SU-DHL-6 (cell line): ENCODE measurements around the gene SLC13A1.

ENCODE experiments used
- H2AFZ ChIP-seq: fragments of 200-600 bp; sonication (generic); 2 replicates; pipeline ENCODE4 v1.6.1; 2014; ENCODE audit warnings: low read depth, mild to moderate bottlenecking, moderate library complexity, mixed read lengths, antibody characterized with exemption, low read length; ENCODE audit not compliant: severe bottlenecking
- H3F3A ChIP-seq: fragments of 200-600 bp; shearing (Covaris generic); 2 replicates; pipeline ENCODE4 v1.6.0; 2016; ENCODE audit warnings: antibody characterized with exemption, mild to moderate bottlenecking; ENCODE audit not compliant: insufficient read depth
- H3K27ac ChIP-seq: fragments of 200-600 bp; sonication (generic); 2 replicates; pipeline ENCODE4 v1.5.1; 2016; ENCODE audit warnings: low read depth, mild to moderate bottlenecking, low read length, moderate library complexity, mixed read lengths
- H3K27me3 ChIP-seq: fragments of 200-600 bp; sonication (generic), shearing (Covaris generic); 2 replicates; pipeline ENCODE4 v1.6.0; 2014; ENCODE audit warnings: mild to moderate bottlenecking, low read length
- H3K36me3 ChIP-seq: fragments of 200-600 bp; sonication (generic); 2 replicates; pipeline ENCODE4 v1.6.1; 2014; ENCODE audit warnings: mild to moderate bottlenecking, low read length, mixed read lengths
- H3K4me2 ChIP-seq: fragments of 300-600, 200-600 bp; shearing (Covaris generic), sonication (generic); 2 replicates; pipeline ENCODE4 v1.6.0; 2014; ENCODE audit warnings: low read length, low read depth, mild to moderate bottlenecking; ENCODE audit not compliant: poor library complexity, severe bottlenecking
- H3K4me3 ChIP-seq: fragments of 200-600 bp; sonication (generic); 2 replicates; pipeline ENCODE4 v1.5.1; 2014; ENCODE audit warnings: antibody characterized with exemption, low read length, mild to moderate bottlenecking, mixed read lengths; ENCODE audit not compliant: insufficient read depth, poor library complexity, severe bottlenecking
- H3K79me2 ChIP-seq: fragments of 200-600 bp; sonication (generic); 2 replicates; pipeline ENCODE4 v1.6.1; 2014; ENCODE audit warnings: mild to moderate bottlenecking, low read length, moderate library complexity; ENCODE audit not compliant: insufficient read depth
- H3K9ac ChIP-seq: fragments of 200-600 bp; sonication (generic); 2 replicates; pipeline ENCODE4 v1.7.0; 2014; ENCODE audit warnings: mild to moderate bottlenecking, low read length
- H3K9me2 ChIP-seq: fragments of 200-600 bp; sonication (generic); replicated peaks from 2 replicates; pipeline ENCODE4 v1.6.1; 2014; ENCODE audit warnings: low read length; ENCODE audit not compliant: insufficient read depth
- H3K9me3 ChIP-seq: fragments of 200-600 bp; sonication (generic); 2 replicates; pipeline ENCODE4 v1.6.1; 2014; ENCODE audit warnings: low read length, mixed read lengths; ENCODE audit not compliant: insufficient read depth
- H4K20me1 ChIP-seq: fragments of 200-600 bp; sonication (generic); 2 replicates; pipeline ENCODE4 v1.6.1; 2014; ENCODE audit warnings: low read depth, mild to moderate bottlenecking, antibody characterized with exemption, low read length, moderate library complexity, mixed read lengths
- CTCF ChIP-seq: fragments of 200-600 bp; sonication (generic); IDR thresholded peaks from one replicate; pipeline ENCODE4 v1.5.1; 2017; ENCODE audit warnings: antibody characterized with exemption, mild to moderate bottlenecking, low read length, moderate library complexity; ENCODE audit not compliant: insufficient read depth, poor library complexity, severe bottlenecking
- EZH2phosphoT487 ChIP-seq: fragments of 200-600 bp; sonication (generic), shearing (Covaris generic); conservative IDR thresholded peaks from 2 replicates; pipeline ENCODE4 v1.6.1; 2018; ENCODE audit warnings: mild to moderate bottlenecking, antibody characterized with exemption, low read length, moderate library complexity, mixed read lengths

Gene SLC13A1

GRCh38 chr7:123241809-123242208, 42.0 kb upstream of the SLC13A1 start:
- no peak overlapping the region for H2AFZ ChIP-seq
- H3K9me3 ChIP-seq, result no peaks in the 10 kb centered on the region
- no peaks in the 10 kb centered on the region for H3F3A ChIP-seq
- TF ChIP-seq CTCF (no peak), EZH2phosphoT487 (no peak)
- no peaks in the 10 kb centered on the region for H3K79me2 ChIP-seq
- no peaks in the 10 kb centered on the region for H3K36me3 ChIP-seq
- no peak overlapping the region for H3K9ac ChIP-seq
- no peak overlapping the region for H3K4me3 ChIP-seq
- H4K20me1 ChIP-seq, result no peaks in the 10 kb centered on the region
- H3K9me2 ChIP-seq, result no peaks in the 10 kb centered on the region
- H3K4me2 ChIP-seq, result no peak overlapping the region
- no peaks in the 10 kb centered on the region for H3K27me3 ChIP-seq
- no peak overlapping the region for H3K27ac ChIP-seq

GRCh38 chr7:123231021-123232000, 31.5 kb upstream of the SLC13A1 start:
- Histone ChIP-seq H3K9me2 (no peaks in the 10 kb centered on the region), H3K9me3 (no peaks in the 10 kb centered on the region), H2AFZ (no peak overlapping the region), H3F3A (no peaks in the 10 kb centered on the region), H3K4me3 (no peak overlapping the region), H3K4me2 (no peak overlapping the region), H3K27me3 (no peaks in the 10 kb centered on the region), H3K36me3 (no peaks in the 10 kb centered on the region), H3K9ac (no peak overlapping the region), H4K20me1 (no peaks in the 10 kb centered on the region), H3K27ac (no peak overlapping the region), H3K79me2 (no peaks in the 10 kb centered on the region)
- TF ChIP-seq EZH2phosphoT487 (no peak), CTCF (no peak)

GRCh38 chr7:123230603-123231002, 30.8 kb upstream of the SLC13A1 start:
- TF ChIP-seq CTCF (no peak), EZH2phosphoT487 (no peak)
- Histone ChIP-seq H3K4me3 (no peak overlapping the region), H3K9ac (no peak overlapping the region), H3K4me2 (no peak overlapping the region), H3K27me3 (no peaks in the 10 kb centered on the region), H3F3A (no peaks in the 10 kb centered on the region), H3K79me2 (no peaks in the 10 kb centered on the region), H4K20me1 (no peaks in the 10 kb centered on the region), H2AFZ (no peak overlapping the region), H3K9me3 (no peaks in the 10 kb centered on the region), H3K36me3 (no peaks in the 10 kb centered on the region), H3K27ac (no peak overlapping the region), H3K9me2 (no peaks in the 10 kb centered on the region)
